Measurements from ENCODE around the gene DNALI1.
A peak's percentile ranks its signal among the peaks of the same experiment; 100 is the strongest.

The DNALI1 gene

DNA sequence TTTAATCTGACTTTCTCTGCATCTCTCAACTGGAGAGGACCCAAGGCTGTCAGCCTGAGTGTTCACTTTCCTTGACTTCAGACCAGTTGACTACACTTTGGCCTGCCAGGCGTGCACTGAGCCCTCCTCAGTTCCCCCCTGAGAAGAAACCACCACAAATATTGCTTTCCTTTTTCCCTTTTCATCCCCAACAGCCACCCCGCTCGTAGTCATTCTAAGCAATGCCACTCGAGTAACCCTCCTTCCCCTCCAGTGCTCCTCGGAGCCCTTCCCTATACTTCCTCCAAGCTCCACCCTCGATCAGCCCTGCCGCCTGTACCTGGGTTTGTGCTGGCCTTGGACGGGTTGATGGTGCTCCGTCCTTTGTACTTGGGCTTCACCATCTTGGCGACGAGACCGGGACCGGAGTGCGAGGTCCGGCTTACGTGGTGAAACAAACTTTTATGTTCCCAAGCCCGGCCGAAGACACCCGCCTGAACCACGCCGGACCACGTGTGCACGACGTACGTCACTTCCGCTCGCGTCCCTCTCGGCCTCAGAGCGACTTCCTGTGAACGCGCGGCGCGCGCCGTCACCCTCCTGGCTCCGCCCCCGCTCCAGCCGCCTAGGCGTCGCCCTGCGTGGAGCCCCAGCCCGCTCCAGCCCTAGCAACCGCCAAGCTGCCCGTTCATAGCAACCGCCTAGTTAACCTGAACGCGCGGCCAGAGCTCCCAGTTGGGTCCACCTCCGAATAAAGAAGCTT, 38.9 kb downstream of the DNALI1 start, which contains the start of gene GNL2:
GNL2 (minus strand) TSS at position 498 of the 742 bp plus-strand sequence; CDS start at position 383, 115 bp downstream.
- Mint-ChIP-seq H3K9me3 (no peaks in the 10 kb centered on the region), H3K36me3 (ENCODE audit: low read depth) (peaks cover 6% of the 10 kb centered on the region), H3K4me3 (peak within 1 kb of the TSS; percentile 99), H3K27me3 (ENCODE audit: low read depth, poor library complexity) (peaks cover 45% of the 10 kb centered on the region), H3K4me1 (peaks cover 32% of the 10 kb centered on the region), H3K27ac (peak within 1 kb of the TSS; percentile 97)
- DNase-seq: peak; percentile 99
- TF ChIP-seq, protein P1, sequence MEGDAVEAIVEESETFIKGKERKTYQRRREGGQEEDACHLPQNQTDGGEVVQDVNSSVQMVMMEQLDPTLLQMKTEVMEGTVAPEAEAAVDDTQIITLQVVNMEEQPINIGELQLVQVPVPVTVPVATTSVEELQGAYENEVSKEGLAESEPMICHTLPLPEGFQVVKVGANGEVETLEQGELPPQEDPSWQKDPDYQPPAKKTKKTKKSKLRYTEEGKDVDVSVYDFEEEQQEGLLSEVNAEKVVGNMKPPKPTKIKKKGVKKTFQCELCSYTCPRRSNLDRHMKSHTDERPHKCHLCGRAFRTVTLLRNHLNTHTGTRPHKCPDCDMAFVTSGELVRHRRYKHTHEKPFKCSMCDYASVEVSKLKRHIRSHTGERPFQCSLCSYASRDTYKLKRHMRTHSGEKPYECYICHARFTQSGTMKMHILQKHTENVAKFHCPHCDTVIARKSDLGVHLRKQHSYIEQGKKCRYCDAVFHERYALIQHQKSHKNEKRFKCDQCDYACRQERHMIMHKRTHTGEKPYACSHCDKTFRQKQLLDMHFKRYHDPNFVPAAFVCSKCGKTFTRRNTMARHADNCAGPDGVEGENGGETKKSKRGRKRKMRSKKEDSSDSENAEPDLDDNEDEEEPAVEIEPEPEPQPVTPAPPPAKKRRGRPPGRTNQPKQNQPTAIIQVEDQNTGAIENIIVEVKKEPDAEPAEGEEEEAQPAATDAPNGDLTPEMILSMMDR (IDR thresholded peaks at IDR 0.05): no peak

DNA sequence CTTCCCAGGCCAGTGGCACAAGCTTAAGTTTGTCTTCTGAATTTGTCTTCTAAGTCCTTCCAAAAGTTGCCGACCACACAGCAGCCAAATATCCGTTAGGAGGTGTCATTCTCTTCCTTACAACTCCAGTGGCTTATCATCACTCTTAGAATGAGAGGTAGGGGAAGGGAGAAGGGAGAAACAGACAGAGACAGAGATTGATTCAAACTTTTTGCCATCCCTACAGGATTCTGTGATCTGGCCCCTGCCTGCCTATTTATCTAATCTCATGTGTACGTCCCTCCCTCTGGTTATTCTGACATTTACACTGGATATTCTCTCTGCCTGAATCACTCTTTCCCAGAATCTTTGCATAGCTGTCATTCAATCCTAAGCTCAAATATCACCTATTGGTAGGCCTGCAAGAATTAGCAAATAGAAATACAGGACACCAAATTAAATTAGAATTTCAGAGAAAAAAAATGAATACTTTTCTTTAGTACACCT, 39.5 kb downstream of the DNALI1 start:
- H3K36me3 Mint-ChIP-seq (ENCODE audit: low read depth): peaks cover under 1% of the 10 kb centered on the region
- no peak overlapping the region for H3K27ac Mint-ChIP-seq
- TF ChIP-seq, protein P1 (IDR thresholded peaks at IDR 0.05): no peak
- H3K9me3 Mint-ChIP-seq: no peaks in the 10 kb centered on the region
- H3K4me1 Mint-ChIP-seq: peaks cover 32% of the 10 kb centered on the region
- H3K4me3 Mint-ChIP-seq: peak overlapping the region; percentile 99
- H3K27me3 Mint-ChIP-seq (ENCODE audit: low read depth, poor library complexity): peaks cover 51% of the 10 kb centered on the region
- DNase-seq: no peak

DNA sequence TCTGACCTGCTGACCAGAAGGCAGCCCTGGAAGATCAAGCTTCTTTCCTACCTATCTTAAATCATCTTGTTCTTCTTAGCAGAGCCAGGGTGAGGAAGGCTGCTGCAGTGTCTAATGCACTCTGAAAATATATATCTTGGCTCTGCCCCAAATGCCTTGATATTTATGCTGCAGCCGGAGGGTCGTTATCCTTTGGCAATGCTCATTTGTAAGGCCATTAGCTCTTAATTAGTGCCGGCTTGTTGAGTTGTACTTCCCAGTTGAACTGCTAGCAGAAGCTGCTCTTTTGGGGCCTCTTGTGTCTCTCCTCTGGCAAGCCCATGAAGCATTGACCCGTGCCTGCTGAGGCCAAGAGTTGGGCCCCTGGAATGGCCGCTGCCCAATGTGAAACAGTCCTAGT, 43.2 kb downstream of the DNALI1 start:
- Mint-ChIP-seq H3K27ac (no peak overlapping the region), H3K36me3 (ENCODE audit: low read depth) (no peaks in the 10 kb centered on the region), H3K9me3 (no peaks in the 10 kb centered on the region), H3K4me3 (no peak overlapping the region), H3K4me1 (peaks cover 23% of the 10 kb centered on the region), H3K27me3 (ENCODE audit: low read depth, poor library complexity) (peaks cover 73% of the 10 kb centered on the region)
- TF ChIP-seq, protein P1 (IDR thresholded peaks at IDR 0.05): no peak
- no peak for DNase-seq

DNA sequence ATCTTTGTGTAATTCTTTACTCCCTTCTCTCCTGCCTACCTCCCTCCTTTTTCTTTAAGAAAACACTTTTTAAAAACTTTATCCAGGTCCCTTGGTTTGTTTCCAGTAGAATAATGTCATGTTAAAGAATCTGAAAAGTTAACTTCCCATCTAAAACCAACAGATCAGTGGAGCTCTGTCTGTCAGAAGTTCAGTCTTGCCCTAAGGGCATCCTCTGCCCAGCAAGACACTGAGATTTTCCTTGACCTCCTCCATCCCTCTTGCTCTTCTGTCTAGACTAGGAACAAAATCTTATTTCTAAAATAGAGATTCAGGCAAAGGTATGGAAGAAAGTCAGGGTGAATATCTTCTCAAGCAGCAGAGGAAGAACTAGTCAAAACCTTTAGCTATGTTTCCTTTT, 44.7 kb downstream of the DNALI1 start:
- H3K4me3 Mint-ChIP-seq: no peak overlapping the region
- TF ChIP-seq, protein P1 (IDR thresholded peaks at IDR 0.05): no peak
- peaks cover 9% of the 10 kb centered on the region for H3K4me1 Mint-ChIP-seq
- H3K27me3 Mint-ChIP-seq (ENCODE audit: low read depth, poor library complexity): peaks cover 63% of the 10 kb centered on the region
- H3K9me3 Mint-ChIP-seq: no peaks in the 10 kb centered on the region
- H3K36me3 Mint-ChIP-seq (ENCODE audit: low read depth): no peaks in the 10 kb centered on the region
- H3K27ac Mint-ChIP-seq: no peak overlapping the region
- no peak for DNase-seq

DNA sequence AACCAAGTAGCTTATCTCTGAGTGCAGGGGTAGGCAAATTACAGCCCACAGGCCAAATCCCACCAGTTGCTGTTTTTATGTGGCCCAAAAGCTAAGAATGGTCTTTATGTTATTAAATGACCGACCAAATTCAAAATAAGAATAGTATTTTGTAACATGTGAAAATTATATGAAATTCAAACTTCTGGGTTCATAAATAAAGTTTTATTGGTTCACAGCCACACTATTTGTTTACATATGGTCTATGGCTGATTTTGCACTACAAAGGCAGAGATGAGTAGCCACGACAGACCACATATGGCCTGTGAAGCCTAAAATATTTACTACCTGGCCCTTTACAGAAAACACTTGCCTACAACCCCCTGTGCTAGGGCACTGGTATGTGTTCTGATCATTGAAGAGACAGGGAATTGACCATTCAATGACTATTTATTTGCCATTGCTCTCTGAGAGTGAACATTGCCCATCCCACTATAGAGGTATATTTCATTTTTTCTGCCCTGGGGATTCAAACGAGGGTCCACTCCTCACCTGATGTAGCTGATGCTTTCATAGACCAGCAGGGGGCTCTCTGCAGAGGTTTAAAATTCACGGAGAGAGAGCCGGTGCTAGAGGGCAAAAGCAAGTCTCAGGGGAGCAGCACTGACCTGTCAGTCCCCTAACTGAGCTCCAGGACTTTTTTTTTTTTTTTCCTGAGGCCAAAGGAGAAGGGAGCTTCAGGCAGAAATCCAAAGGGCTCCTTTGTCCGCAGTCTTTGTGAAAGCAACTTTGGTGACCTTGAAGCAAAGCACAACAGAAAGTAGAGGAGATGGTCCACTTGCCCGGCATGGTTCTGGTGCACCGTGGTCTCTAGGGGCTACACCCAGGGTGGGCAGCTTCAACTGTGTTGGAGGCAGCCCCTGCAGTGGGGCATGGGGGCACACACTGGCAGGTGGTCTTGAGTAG, 46.3 kb downstream of the DNALI1 start:
- Mint-ChIP-seq H3K27me3 (ENCODE audit: low read depth, poor library complexity) (peaks cover 52% of the 10 kb centered on the region), H3K27ac (no peak overlapping the region), H3K36me3 (ENCODE audit: low read depth) (no peaks in the 10 kb centered on the region), H3K4me1 (peaks cover 5% of the 10 kb centered on the region), H3K4me3 (no peak overlapping the region), H3K9me3 (no peaks in the 10 kb centered on the region)
- peak; percentile 55 for DNase-seq
- TF ChIP-seq, protein P1 (IDR thresholded peaks at IDR 0.05): peak; percentile 71

Data from nephron progenitor cell (in vitro differentiated cells).